Measurements from ENCODE around the gene YLPM1. TPM values are rescaled to one million over a fixed set of nuclear protein-coding genes. Genes with fewer than 3 reads are reported as not detected.

The YLPM1 gene
- total and polyA plus RNA-seq, 2 donors from 2014 or later = 16.2 to 68.2 TPM

GRCh38 chr14:74821267-74821915, 58.3 kb downstream of the YLPM1 start:
- Histone ChIP-seq H3K9me3 (ENCODE audit: control insufficient read depth in 2 of 3, insufficient read depth in 1 of 3, low read length in 3 of 3) (no peaks in the 10 kb centered on the region), H3K4me3 (ENCODE audit: low read length in 3 of 3) (no peak overlapping the region), H3K27ac (ENCODE audit: low read depth in 2 of 2, low read length in 2 of 2) (no peak overlapping the region), H3K27me3 (ENCODE audit: control insufficient read depth, insufficient read depth, low read length) (no peaks in the 10 kb centered on the region), H3K4me1 (ENCODE audit: control insufficient read depth in 2 of 3, insufficient read depth in 2 of 3, low read depth in 1 of 3, low read length in 3 of 3) (no peaks in the 10 kb centered on the region), H3K36me3 (ENCODE audit: control insufficient read depth in 2 of 3, insufficient read depth in 3 of 3, low read length in 3 of 3) (peaks cover 5 to 31% (median 24%) of the 10 kb centered on the region in 3 donors), H3K9ac (ENCODE audit: low read length in 3 of 3) (no peak overlapping the region)
- intact Hi-C loops (cut with DNase I) = no loop called here
- DNase-seq = no peak
- TF ChIP-seq CTCF (IDR thresholded peaks at IDR 0.05; ENCODE audit: borderline replicate concordance, extremely low read depth, insufficient read depth) = no peak
- FAIRE-seq = no peak

GRCh38 chr14:74824997-74825396, 61.9 kb downstream of the YLPM1 start:
- H3K4me1 ChIP-seq (ENCODE audit: control insufficient read depth in 2 of 3, insufficient read depth in 2 of 3, low read depth in 1 of 3, low read length in 3 of 3) = no peaks in the 10 kb centered on the region
- H3K9ac ChIP-seq (ENCODE audit: low read length in 3 of 3) = no peak overlapping the region
- no peak for FAIRE-seq
- no peak for TF ChIP-seq CTCF (IDR thresholded peaks at IDR 0.05; ENCODE audit: borderline replicate concordance, extremely low read depth, insufficient read depth)
- H3K27me3 ChIP-seq (ENCODE audit: control insufficient read depth, insufficient read depth, low read length) = no peaks in the 10 kb centered on the region
- H3K4me3 ChIP-seq (ENCODE audit: low read length in 3 of 3) = no peak overlapping the region
- no peak for DNase-seq
- H3K27ac ChIP-seq (ENCODE audit: low read depth in 2 of 2, low read length in 2 of 2) = no peak overlapping the region
- H3K36me3 ChIP-seq (ENCODE audit: control insufficient read depth in 2 of 3, insufficient read depth in 3 of 3, low read length in 3 of 3) = peaks cover 7 to 23% (median 18%) of the 10 kb centered on the region in 3 donors
- intact Hi-C loops (cut with DNase I) = no loop called here
- no peaks in the 10 kb centered on the region for H3K9me3 ChIP-seq (ENCODE audit: control insufficient read depth in 2 of 3, insufficient read depth in 1 of 3, low read length in 3 of 3)

- H3K36me3 ChIP-seq (ENCODE audit: control insufficient read depth in 2 of 3, insufficient read depth in 3 of 3, low read length in 3 of 3) = peaks cover 14 to 25% (median 22%) of the 10 kb centered on the region in 3 donors
- no peaks in the 10 kb centered on the region for H3K9me3 ChIP-seq (ENCODE audit: control insufficient read depth in 2 of 3, insufficient read depth in 1 of 3, low read length in 3 of 3)
- no peaks in the 10 kb centered on the region for H3K4me1 ChIP-seq (ENCODE audit: control insufficient read depth in 2 of 3, insufficient read depth in 2 of 3, low read depth in 1 of 3, low read length in 3 of 3)
- DNase-seq (no peak), FAIRE-seq (no peak)
- no peak for TF ChIP-seq CTCF (IDR thresholded peaks at IDR 0.05; ENCODE audit: borderline replicate concordance, extremely low read depth, insufficient read depth)
- intact Hi-C loops (cut with DNase I) = no loop called here
- no peak overlapping the region for H3K27ac ChIP-seq (ENCODE audit: low read depth in 2 of 2, low read length in 2 of 2)
- no peak overlapping the region for H3K9ac ChIP-seq (ENCODE audit: low read length in 3 of 3)
- no peaks in the 10 kb centered on the region for H3K27me3 ChIP-seq (ENCODE audit: control insufficient read depth, insufficient read depth, low read length)
- no peak overlapping the region for H3K4me3 ChIP-seq (ENCODE audit: low read length in 3 of 3)
Measured at GRCh38 chr14:74826574-74826973, 63.5 kb downstream of the YLPM1 start.

GRCh38 chr14:74829251-74829650, 66.1 kb downstream of the YLPM1 start:
- H3K36me3 ChIP-seq (ENCODE audit: control insufficient read depth in 2 of 3, insufficient read depth in 3 of 3, low read length in 3 of 3) = peaks cover 16 to 22% (median 21%) of the 10 kb centered on the region in 3 donors
- no peak overlapping the region for H3K4me3 ChIP-seq (ENCODE audit: low read length in 3 of 3)
- no peak overlapping the region for H3K9ac ChIP-seq (ENCODE audit: low read length in 3 of 3)
- FAIRE-seq (no peak), DNase-seq (no peak)
- H3K4me1 ChIP-seq (ENCODE audit: control insufficient read depth in 2 of 3, insufficient read depth in 2 of 3, low read depth in 1 of 3, low read length in 3 of 3) = peaks cover 0 to under 1% (median 0%) of the 10 kb centered on the region in 3 donors
- no peak for TF ChIP-seq CTCF (IDR thresholded peaks at IDR 0.05; ENCODE audit: borderline replicate concordance, extremely low read depth, insufficient read depth)
- no peaks in the 10 kb centered on the region for H3K9me3 ChIP-seq (ENCODE audit: control insufficient read depth in 2 of 3, insufficient read depth in 1 of 3, low read length in 3 of 3)
- intact Hi-C loops (cut with DNase I) = no loop called here
- no peak overlapping the region for H3K27ac ChIP-seq (ENCODE audit: low read depth in 2 of 2, low read length in 2 of 2)
- no peaks in the 10 kb centered on the region for H3K27me3 ChIP-seq (ENCODE audit: control insufficient read depth, insufficient read depth, low read length)

Measured in kidney (tissue), 14 donors.